ENCODE measurements around the gene DCTN2. TPM values are rescaled to one million over a fixed set of nuclear protein-coding genes. Genes with fewer than 3 reads are reported as not detected.

DCTN2 gene
- total and polyA plus RNA-seq, 2 experiments from 2014 or later, result 144 to 202 TPM

DNA sequence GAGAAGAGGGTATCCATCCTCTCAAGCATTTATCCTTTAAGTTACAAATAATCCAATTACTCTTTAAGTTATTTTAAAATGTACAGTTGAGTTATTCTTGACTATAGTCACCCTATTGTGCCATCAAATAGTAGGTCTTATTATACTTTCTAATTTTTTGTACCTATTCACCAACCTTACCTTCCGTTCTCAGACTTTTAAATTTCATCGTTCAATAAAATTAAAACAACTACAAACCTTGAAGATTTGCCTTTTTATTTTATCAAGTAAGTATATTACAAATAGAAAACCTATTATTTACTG is 972 bp upstream of the DCTN2 start:
- no peak for DNase-seq
- Histone ChIP-seq H2AFZ (no peak overlapping the region; the same call in 1 of the 2 replicates), H3K4me2 (ENCODE audit: unreplicated experiment) (no peak overlapping the region), H3K27me3 (replicated peaks; ENCODE audit: insufficient read depth) (no peaks in the 10 kb centered on the region), H3K9me2 (ENCODE audit: insufficient read depth) (no peaks in the 10 kb centered on the region), H3K9ac (no peak overlapping the region), H3K27ac (no peak overlapping the region), H3K4me3 (no peak overlapping the region), H3K9me3 (ENCODE audit: low read depth) (no peaks in the 10 kb centered on the region), H4K20me1 (ENCODE audit: insufficient read depth) (no peaks in the 10 kb centered on the region), H3K4me1 (ENCODE audit: insufficient read depth) (peaks cover 21% of the 10 kb centered on the region), H3F3A (ENCODE audit: insufficient read depth) (no peaks in the 10 kb centered on the region), H3K79me2 (ENCODE audit: insufficient read depth) (peaks cover 39% of the 10 kb centered on the region), H3K36me3 (ENCODE audit: low read depth) (no peaks in the 10 kb centered on the region)
- TF ChIP-seq EZH2phosphoT487 (IDR thresholded peaks at IDR 0.05; ENCODE audit: insufficient read depth, low read depth) (no peak), EZH2 (IDR thresholded peaks at IDR 0.05; ENCODE audit: insufficient read depth, poor library complexity, severe bottlenecking) (no peak)
- in situ Hi-C loops (cut with MboI), result no loop called here
- 65 to 68% methylated on average over 2 of the region's 2 CpGs for WGBS, 2 experiments (ENCODE audit: low coverage in 1 of 2, low lambda C conversion rate in 2 of 2, missing lambda C conversion rate in 2 of 2)

DNA sequence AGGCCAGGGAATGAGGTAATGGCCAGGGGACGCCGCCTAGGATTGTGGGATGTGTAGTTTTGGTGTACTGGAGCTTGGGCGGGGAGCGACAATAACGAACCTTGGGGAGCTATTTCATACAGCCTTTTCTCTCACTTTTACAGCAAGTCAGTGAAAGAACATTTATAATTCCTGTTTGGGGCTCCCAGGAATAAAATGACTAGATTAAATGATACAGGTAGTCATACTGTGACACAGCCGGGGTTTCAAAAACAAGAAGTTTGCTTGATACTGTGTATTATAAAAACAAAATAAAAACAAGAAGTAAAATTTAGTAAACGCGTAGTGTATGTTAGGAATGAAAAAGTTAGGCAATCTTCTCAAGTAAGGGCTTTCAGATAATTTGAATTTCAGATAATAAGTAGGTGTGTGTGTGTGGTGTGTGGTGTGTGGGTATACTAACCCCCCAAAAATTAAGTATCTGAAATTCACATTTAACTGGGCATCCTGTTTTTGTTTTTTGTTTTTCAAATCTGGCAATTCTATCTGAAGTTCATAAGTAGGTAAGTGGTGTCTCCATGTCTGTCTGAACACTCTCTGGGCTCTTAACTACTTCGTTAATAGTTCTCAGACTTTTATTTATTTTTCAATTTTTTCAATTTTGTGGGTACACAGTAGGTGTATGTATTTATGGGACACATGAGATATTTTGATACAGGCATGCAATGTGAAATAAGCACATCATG is 458 bp upstream of the DCTN2 start:
- Histone ChIP-seq H3K4me1 (ENCODE audit: insufficient read depth) (peaks cover 21% of the 10 kb centered on the region), H3K9me2 (ENCODE audit: insufficient read depth) (no peaks in the 10 kb centered on the region), H3F3A (ENCODE audit: insufficient read depth) (no peaks in the 10 kb centered on the region), H3K27ac (no peak overlapping the region), H4K20me1 (ENCODE audit: insufficient read depth) (no peaks in the 10 kb centered on the region), H3K79me2 (ENCODE audit: insufficient read depth) (peaks cover 44% of the 10 kb centered on the region), H3K9me3 (ENCODE audit: low read depth) (no peaks in the 10 kb centered on the region), H3K27me3 (replicated peaks; ENCODE audit: insufficient read depth) (no peaks in the 10 kb centered on the region), H3K9ac (peak overlapping the region; percentile 97), H3K36me3 (ENCODE audit: low read depth) (peaks cover 3% of the 10 kb centered on the region; the same call in 1 of the 2 replicates), H3K4me3 (peak overlapping the region; percentile 88), H3K4me2 (ENCODE audit: unreplicated experiment) (peak overlapping the region; percentile 70), H2AFZ (peak overlapping the region; percentile 96)
- no peak for TF ChIP-seq EZH2phosphoT487 (IDR thresholded peaks at IDR 0.05; ENCODE audit: insufficient read depth, low read depth)
- in situ Hi-C loops (cut with MboI), result no loop called here
- DNase-seq, result no peak
- 12 to 13% methylated on average over 9 of the region's 9 CpGs for WGBS, 2 experiments (ENCODE audit: low coverage in 1 of 2, low lambda C conversion rate in 2 of 2, missing lambda C conversion rate in 2 of 2)

DNA sequence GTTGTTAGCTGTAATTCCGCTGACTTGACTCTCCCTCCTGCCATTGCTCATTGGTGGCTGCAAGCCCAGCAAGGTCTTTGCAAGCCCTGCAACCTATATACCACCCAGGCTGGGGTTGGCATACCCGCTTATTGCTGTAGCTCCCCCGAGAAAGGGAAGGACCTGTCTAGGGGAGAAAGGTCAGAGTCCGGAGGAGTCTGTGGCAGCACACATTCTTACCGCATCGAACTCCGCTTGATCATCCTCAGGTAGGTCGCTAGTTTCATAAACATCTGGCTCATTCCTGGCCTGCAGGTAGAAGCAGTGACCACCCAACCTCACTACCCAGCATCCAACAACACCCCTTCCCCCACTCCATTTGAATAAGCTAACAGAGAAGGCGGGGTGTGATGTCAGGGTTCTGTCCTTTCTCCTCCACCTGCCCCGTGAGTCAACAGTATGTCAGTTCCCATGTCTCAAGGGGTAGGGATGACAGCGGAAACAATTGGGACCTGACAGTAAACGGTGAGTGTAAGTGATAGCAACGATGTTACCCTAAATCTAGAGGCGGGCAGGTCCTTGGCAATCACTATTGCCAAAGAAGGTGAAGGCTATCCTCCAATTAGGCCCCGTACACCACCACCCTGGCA is 1.1 kb downstream of the DCTN2 start:
- H3K9me3 ChIP-seq (ENCODE audit: low read depth), result no peaks in the 10 kb centered on the region
- H3K4me3 ChIP-seq, result peak overlapping the region; percentile 88
- H3K27me3 ChIP-seq (replicated peaks; ENCODE audit: insufficient read depth), result no peaks in the 10 kb centered on the region
- in situ Hi-C loops (cut with MboI), result no loop called here
- H3K27ac ChIP-seq, result no peak overlapping the region
- peak overlapping the region; percentile 95 for H3K4me2 ChIP-seq (ENCODE audit: unreplicated experiment)
- peaks cover 21% of the 10 kb centered on the region for H3K4me1 ChIP-seq (ENCODE audit: insufficient read depth)
- 55 to 59% methylated on average over 15 of the region's 15 CpGs for WGBS, 2 experiments (ENCODE audit: low coverage in 1 of 2, low lambda C conversion rate in 2 of 2, missing lambda C conversion rate in 2 of 2)
- peaks cover 14% of the 10 kb centered on the region for H3K36me3 ChIP-seq (ENCODE audit: low read depth)
- H4K20me1 ChIP-seq (ENCODE audit: insufficient read depth), result no peaks in the 10 kb centered on the region
- H3K9me2 ChIP-seq (ENCODE audit: insufficient read depth), result no peaks in the 10 kb centered on the region
- TF ChIP-seq EZH2 (IDR thresholded peaks at IDR 0.05; ENCODE audit: insufficient read depth, poor library complexity, severe bottlenecking) (no peak), EZH2phosphoT487 (IDR thresholded peaks at IDR 0.05; ENCODE audit: insufficient read depth, low read depth) (no peak)
- peaks cover 58% of the 10 kb centered on the region for H3K79me2 ChIP-seq (ENCODE audit: insufficient read depth)
- peak overlapping the region; percentile 96 for H2AFZ ChIP-seq
- peak overlapping the region; percentile 97 for H3K9ac ChIP-seq
- no peak for DNase-seq
- H3F3A ChIP-seq (ENCODE audit: insufficient read depth), result no peaks in the 10 kb centered on the region

DNA sequence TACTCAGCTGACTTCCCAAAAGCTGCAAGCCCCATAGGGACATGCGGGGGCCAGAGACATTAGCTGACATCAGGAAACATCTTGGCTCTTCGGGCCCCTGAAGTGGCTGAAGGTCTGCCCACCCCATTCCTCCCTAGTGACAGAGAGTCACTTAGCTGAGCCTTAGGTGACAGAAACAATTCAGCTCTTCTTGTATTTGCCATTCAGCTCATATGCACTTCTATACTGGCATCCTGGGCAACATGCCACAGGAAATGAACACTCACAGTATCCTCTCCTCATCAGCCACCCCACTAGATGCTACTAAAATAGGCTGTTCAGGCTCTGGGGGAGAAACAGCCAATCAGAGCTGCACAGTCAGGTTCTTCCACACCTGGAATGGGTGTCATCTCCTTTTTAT is 3.4 kb downstream of the DCTN2 start:
- DNase-seq, result peak; percentile 57
- in situ Hi-C loops (cut with MboI), result no loop called here

More for the DNA sequence above, 3.4 kb downstream of the DCTN2 start:
- Histone ChIP-seq H3K9ac (no peak overlapping the region), H3K4me3 (no peak overlapping the region), H4K20me1 (ENCODE audit: insufficient read depth) (no peaks in the 10 kb centered on the region), H3K36me3 (ENCODE audit: low read depth) (peaks cover 25% of the 10 kb centered on the region), H3K79me2 (ENCODE audit: insufficient read depth) (peaks cover 81% of the 10 kb centered on the region), H3K4me2 (ENCODE audit: unreplicated experiment) (no peak overlapping the region), H3K9me3 (ENCODE audit: low read depth) (no peaks in the 10 kb centered on the region), H3K9me2 (ENCODE audit: insufficient read depth) (no peaks in the 10 kb centered on the region), H2AFZ (no peak overlapping the region), H3K27me3 (replicated peaks; ENCODE audit: insufficient read depth) (no peaks in the 10 kb centered on the region), H3F3A (ENCODE audit: insufficient read depth) (no peaks in the 10 kb centered on the region), H3K27ac (no peak overlapping the region), H3K4me1 (ENCODE audit: insufficient read depth) (peaks cover 21% of the 10 kb centered on the region)
- 91 to 95% methylated on average over 2 of the region's 2 CpGs for WGBS, 2 experiments (ENCODE audit: low coverage in 1 of 2, low lambda C conversion rate in 2 of 2, missing lambda C conversion rate in 2 of 2)
- TF ChIP-seq EZH2 (IDR thresholded peaks at IDR 0.05; ENCODE audit: insufficient read depth, poor library complexity, severe bottlenecking) (no peak), EZH2phosphoT487 (IDR thresholded peaks at IDR 0.05; ENCODE audit: insufficient read depth, low read depth) (no peak)
